ENCODE measurements around the gene CDYL2.

DNA sequence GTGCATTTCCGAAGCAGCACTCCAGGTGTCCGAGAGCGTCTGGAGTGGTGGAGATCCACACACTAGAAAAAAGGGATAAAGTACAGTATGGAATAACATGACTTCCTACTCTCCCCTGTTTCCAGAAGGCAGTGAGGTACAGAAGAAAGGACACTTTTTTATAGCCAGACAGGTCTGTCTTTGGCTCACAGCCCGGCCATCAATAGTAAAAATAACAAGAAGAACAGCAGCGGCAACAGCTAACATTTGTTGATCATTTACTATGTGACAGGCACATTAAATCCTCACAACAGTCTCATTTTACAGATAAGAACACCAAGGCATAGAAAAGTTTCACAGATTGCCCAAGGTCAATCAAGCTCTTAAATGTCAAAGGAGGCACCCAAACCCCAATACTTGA, 247.4 kb downstream of the CDYL2 start:
- TF ChIP-seq CTCF (IDR thresholded peaks at IDR 0.05) (no peak), ZNF263 (CRISPR knock-in tag; IDR thresholded peaks at IDR 0.05; ENCODE audit: low read depth) (no peak), CREB1 (CRISPR knock-in tag; IDR thresholded peaks at IDR 0.05) (no peak), CREM (CRISPR knock-in tag; IDR thresholded peaks at IDR 0.05) (no peak), ZNF416 (CRISPR knock-in tag; IDR thresholded peaks at IDR 0.05) (no peak), ETV6 (CRISPR knock-in tag; IDR thresholded peaks at IDR 0.05) (no peak), MAX (CRISPR knock-in tag; IDR thresholded peaks at IDR 0.05) (no peak), TCF7 (CRISPR knock-in tag; IDR thresholded peaks at IDR 0.05; ENCODE audit: low read depth) (no peak), ZNF423 (CRISPR knock-in tag; IDR thresholded peaks at IDR 0.05) (no peak), JAZF1 (CRISPR knock-in tag; IDR thresholded peaks at IDR 0.05) (no peak), ZNF138 (CRISPR knock-in tag; conservative IDR thresholded peaks at IDR 0.05) (no peak)
- TF ChIP-seq, protein P1, sequence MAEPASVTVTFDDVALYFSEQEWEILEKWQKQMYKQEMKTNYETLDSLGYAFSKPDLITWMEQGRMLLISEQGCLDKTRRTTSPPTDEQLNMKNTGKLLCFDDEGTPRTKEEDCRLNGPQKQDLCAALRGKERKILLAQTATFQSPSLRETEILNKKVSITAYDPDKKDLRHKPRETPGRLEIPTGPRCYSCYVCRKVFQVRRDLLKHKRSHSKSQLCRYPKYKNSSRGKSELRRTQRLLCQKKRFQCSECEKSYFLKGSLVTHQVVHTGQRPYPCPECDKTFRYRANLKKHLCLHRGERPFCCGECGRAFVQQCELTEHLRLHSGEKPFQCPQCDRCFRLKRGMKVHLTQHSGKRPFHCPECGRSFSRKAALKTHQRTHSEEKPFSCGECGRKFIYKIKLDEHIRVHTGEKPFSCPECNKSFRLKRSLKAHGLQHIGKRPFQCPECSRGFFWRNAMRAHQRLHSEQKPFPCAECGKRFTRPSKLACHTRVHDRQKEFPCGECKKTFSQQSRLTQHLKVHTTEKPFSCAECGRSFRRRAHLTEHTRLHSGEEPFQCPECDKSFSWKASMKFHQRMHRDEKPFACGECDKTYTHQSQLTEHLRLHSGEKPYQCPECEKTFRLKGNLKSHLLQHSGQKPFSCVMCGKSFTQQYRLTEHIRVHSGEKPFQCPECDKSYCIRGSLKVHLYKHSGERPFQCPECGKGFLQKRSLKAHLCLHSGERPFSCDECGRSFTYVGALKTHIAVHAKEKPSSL (CRISPR knock-in tag; conservative IDR thresholded peaks at IDR 0.05), result no peak
